ENCODE data around the gene DIAPH2.

- TF ChIP-seq, protein P1, sequence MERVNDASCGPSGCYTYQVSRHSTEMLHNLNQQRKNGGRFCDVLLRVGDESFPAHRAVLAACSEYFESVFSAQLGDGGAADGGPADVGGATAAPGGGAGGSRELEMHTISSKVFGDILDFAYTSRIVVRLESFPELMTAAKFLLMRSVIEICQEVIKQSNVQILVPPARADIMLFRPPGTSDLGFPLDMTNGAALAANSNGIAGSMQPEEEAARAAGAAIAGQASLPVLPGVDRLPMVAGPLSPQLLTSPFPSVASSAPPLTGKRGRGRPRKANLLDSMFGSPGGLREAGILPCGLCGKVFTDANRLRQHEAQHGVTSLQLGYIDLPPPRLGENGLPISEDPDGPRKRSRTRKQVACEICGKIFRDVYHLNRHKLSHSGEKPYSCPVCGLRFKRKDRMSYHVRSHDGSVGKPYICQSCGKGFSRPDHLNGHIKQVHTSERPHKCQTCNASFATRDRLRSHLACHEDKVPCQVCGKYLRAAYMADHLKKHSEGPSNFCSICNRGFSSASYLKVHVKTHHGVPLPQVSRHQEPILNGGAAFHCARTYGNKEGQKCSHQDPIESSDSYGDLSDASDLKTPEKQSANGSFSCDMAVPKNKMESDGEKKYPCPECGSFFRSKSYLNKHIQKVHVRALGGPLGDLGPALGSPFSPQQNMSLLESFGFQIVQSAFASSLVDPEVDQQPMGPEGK (CRISPR knock-in tag; IDR thresholded peaks at IDR 0.05; ENCODE audit: borderline replicate concordance): no peak
- TF ChIP-seq CSRNP3 (CRISPR knock-in tag; IDR thresholded peaks at IDR 0.05): no peak
- TF ChIP-seq RARB (CRISPR knock-in tag; IDR thresholded peaks at IDR 0.05): no peak
- no peak for TF ChIP-seq PPARA (CRISPR knock-in tag; IDR thresholded peaks at IDR 0.05; ENCODE audit: borderline replicate concordance)
- TF ChIP-seq TSHZ2 (CRISPR knock-in tag; IDR thresholded peaks at IDR 0.05): no peak
- TF ChIP-seq, protein P2, sequence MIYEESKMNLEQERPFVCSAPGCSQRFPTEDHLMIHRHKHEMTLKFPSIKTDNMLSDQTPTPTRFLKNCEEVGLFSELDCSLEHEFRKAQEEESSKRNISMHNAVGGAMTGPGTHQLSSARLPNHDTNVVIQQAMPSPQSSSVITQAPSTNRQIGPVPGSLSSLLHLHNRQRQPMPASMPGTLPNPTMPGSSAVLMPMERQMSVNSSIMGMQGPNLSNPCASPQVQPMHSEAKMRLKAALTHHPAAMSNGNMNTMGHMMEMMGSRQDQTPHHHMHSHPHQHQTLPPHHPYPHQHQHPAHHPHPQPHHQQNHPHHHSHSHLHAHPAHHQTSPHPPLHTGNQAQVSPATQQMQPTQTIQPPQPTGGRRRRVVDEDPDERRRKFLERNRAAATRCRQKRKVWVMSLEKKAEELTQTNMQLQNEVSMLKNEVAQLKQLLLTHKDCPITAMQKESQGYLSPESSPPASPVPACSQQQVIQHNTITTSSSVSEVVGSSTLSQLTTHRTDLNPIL (CRISPR knock-in tag; IDR thresholded peaks at IDR 0.05; ENCODE audit: low read depth): no peak
- TF ChIP-seq TOX (CRISPR knock-in tag; IDR thresholded peaks at IDR 0.05; ENCODE audit: borderline replicate concordance): no peak
- TF ChIP-seq CSDC2 (CRISPR knock-in tag; IDR thresholded peaks at IDR 0.05): no peak
- no peak for TF ChIP-seq ARNTL (CRISPR knock-in tag; IDR thresholded peaks at IDR 0.05; ENCODE audit: borderline replicate concordance, low read depth)
- no peak for TF ChIP-seq ZC3H10 (CRISPR knock-in tag; IDR thresholded peaks at IDR 0.05)
- no peak for TF ChIP-seq ZNF8 (CRISPR knock-in tag; IDR thresholded peaks at IDR 0.05)
- no peak for TF ChIP-seq ZNF565 (CRISPR knock-in tag; conservative IDR thresholded peaks at IDR 0.05; ENCODE audit: low read depth)
- no peak for TF ChIP-seq GLIS3 (CRISPR knock-in tag; IDR thresholded peaks at IDR 0.05)
- TF ChIP-seq ZFP30 (CRISPR knock-in tag; IDR thresholded peaks at IDR 0.05): no peak
Observed at GRCh38 chrX:97452283-97452682, 767.6 kb downstream of the DIAPH2 start.
